Measurements from ENCODE around the gene UCK1.

The UCK1 gene

GRCh38 chr9:131557855-131558548 is 26.9 kb upstream of the UCK1 start:
- Histone ChIP-seq H3K79me2 (ENCODE audit: insufficient read depth, low read length) (no peaks in the 10 kb centered on the region), H4K20me1 (ENCODE audit: insufficient read depth, low read length) (no peaks in the 10 kb centered on the region), H3K36me3 (ENCODE audit: insufficient read depth, low read length) (no peaks in the 10 kb centered on the region), H3F3A (ENCODE audit: insufficient read depth, low read length) (no peaks in the 10 kb centered on the region), H3K4me3 (ENCODE audit: low read depth, low read length, poor library complexity, severe bottlenecking) (no peak overlapping the region), H3K9me2 (ENCODE audit: low read depth, low read length) (no peaks in the 10 kb centered on the region), H3K27ac (ENCODE audit: low read depth, low read length, poor library complexity, severe bottlenecking) (no peak overlapping the region), H3K4me1 (ENCODE audit: insufficient read depth, low read length, severe bottlenecking) (no peaks in the 10 kb centered on the region), H3K4me2 (ENCODE audit: low read length) (no peak overlapping the region), H2AFZ (ENCODE audit: low read length) (no peak overlapping the region), H3K27me3 (ENCODE audit: insufficient read depth, low read length) (no peaks in the 10 kb centered on the region), H3K9me3 (ENCODE audit: low read length) (no peaks in the 10 kb centered on the region), H3K9ac (ENCODE audit: low read length) (no peak overlapping the region)
- no peak for TF ChIP-seq EZH2 (IDR thresholded peaks at IDR 0.05; ENCODE audit: borderline replicate concordance, low read length)
- TF ChIP-seq, protein P1, sequence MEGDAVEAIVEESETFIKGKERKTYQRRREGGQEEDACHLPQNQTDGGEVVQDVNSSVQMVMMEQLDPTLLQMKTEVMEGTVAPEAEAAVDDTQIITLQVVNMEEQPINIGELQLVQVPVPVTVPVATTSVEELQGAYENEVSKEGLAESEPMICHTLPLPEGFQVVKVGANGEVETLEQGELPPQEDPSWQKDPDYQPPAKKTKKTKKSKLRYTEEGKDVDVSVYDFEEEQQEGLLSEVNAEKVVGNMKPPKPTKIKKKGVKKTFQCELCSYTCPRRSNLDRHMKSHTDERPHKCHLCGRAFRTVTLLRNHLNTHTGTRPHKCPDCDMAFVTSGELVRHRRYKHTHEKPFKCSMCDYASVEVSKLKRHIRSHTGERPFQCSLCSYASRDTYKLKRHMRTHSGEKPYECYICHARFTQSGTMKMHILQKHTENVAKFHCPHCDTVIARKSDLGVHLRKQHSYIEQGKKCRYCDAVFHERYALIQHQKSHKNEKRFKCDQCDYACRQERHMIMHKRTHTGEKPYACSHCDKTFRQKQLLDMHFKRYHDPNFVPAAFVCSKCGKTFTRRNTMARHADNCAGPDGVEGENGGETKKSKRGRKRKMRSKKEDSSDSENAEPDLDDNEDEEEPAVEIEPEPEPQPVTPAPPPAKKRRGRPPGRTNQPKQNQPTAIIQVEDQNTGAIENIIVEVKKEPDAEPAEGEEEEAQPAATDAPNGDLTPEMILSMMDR (IDR thresholded peaks at IDR 0.05; ENCODE audit: low read length), result no peak

DNA sequence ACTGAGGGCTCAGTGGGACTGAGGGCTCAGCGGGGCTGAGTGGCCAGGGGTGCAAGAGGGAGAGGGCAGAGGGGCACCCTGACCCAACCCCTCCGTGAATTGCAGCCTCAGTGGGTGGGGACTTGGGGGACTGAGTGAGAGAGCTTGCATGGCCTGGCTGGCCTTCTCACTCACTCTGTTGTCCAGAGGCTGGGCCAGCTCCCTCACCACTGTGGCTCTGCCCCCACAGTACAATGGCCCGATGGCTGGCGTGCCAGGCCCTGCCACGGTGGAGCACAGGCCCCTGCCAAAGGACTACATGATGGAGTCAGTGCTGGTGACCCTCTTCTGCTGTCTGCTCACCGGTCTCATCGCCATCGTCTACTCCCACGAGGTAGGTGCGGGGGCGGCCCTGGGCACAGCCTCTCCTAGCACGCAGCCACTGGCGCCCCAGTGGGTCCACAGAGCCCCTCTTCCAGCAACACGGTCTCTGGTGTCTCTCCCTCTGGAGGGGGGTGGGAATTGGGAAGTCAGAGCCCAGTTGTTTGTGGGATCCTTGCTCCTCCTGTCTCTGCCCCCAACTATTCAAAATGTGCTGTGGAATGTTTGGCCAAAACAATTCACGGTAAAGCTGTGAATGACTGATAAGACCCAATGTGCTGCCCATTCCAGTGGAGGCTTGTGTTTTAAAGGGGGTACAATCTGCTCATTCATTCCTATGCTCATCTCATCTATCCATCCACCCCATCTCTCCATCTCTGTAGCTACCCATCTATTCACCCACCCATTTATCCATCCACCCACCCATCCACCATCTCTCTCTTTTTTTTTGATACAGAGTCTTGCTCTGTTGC is 25.0 kb upstream of the UCK1 start:
- Histone ChIP-seq H3K9ac (ENCODE audit: low read length) (no peak overlapping the region), H4K20me1 (ENCODE audit: insufficient read depth, low read length) (no peaks in the 10 kb centered on the region), H3K27ac (ENCODE audit: low read depth, low read length, poor library complexity, severe bottlenecking) (no peak overlapping the region), H3K4me2 (ENCODE audit: low read length) (no peak overlapping the region), H3K4me3 (ENCODE audit: low read depth, low read length, poor library complexity, severe bottlenecking) (no peak overlapping the region), H3K4me1 (ENCODE audit: insufficient read depth, low read length, severe bottlenecking) (no peaks in the 10 kb centered on the region), H2AFZ (ENCODE audit: low read length) (no peak overlapping the region), H3K36me3 (ENCODE audit: insufficient read depth, low read length) (no peaks in the 10 kb centered on the region), H3F3A (ENCODE audit: insufficient read depth, low read length) (no peaks in the 10 kb centered on the region), H3K79me2 (ENCODE audit: insufficient read depth, low read length) (no peaks in the 10 kb centered on the region), H3K9me3 (ENCODE audit: low read length) (no peaks in the 10 kb centered on the region), H3K9me2 (ENCODE audit: low read depth, low read length) (no peaks in the 10 kb centered on the region), H3K27me3 (ENCODE audit: insufficient read depth, low read length) (no peaks in the 10 kb centered on the region)
- no peak for TF ChIP-seq EZH2 (IDR thresholded peaks at IDR 0.05; ENCODE audit: borderline replicate concordance, low read length)
- TF ChIP-seq, protein P1 (IDR thresholded peaks at IDR 0.05; ENCODE audit: low read length), result no peak

- Histone ChIP-seq H3K4me3 (ENCODE audit: low read depth, low read length, poor library complexity, severe bottlenecking) (no peak overlapping the region), H3K27ac (ENCODE audit: low read depth, low read length, poor library complexity, severe bottlenecking) (no peak overlapping the region), H2AFZ (ENCODE audit: low read length) (no peak overlapping the region), H3K4me2 (ENCODE audit: low read length) (no peak overlapping the region), H4K20me1 (ENCODE audit: insufficient read depth, low read length) (no peaks in the 10 kb centered on the region), H3K9me2 (ENCODE audit: low read depth, low read length) (no peaks in the 10 kb centered on the region), H3K79me2 (ENCODE audit: insufficient read depth, low read length) (no peaks in the 10 kb centered on the region), H3K4me1 (ENCODE audit: insufficient read depth, low read length, severe bottlenecking) (no peaks in the 10 kb centered on the region), H3K27me3 (ENCODE audit: insufficient read depth, low read length) (no peaks in the 10 kb centered on the region), H3F3A (ENCODE audit: insufficient read depth, low read length) (no peaks in the 10 kb centered on the region), H3K9ac (ENCODE audit: low read length) (no peak overlapping the region), H3K9me3 (ENCODE audit: low read length) (no peaks in the 10 kb centered on the region), H3K36me3 (ENCODE audit: insufficient read depth, low read length) (no peaks in the 10 kb centered on the region)
- TF ChIP-seq, protein P1 (IDR thresholded peaks at IDR 0.05; ENCODE audit: low read length), result no peak
- no peak for TF ChIP-seq EZH2 (IDR thresholded peaks at IDR 0.05; ENCODE audit: borderline replicate concordance, low read length)
Observed at GRCh38 chr9:131554843-131555351, 23.8 kb upstream of the UCK1 start.
